22Rv1 (cell line): ENCODE measurements around the gene RDM1.
"Not testable (repeated sequence)": the region's sequence is repeated elsewhere in the genome, so short reads cannot be mapped to it uniquely, and the experiment has no call there.

Experiments
- H3K27ac ChIP-seq: fragments of 450-650 bp; 2 replicates; pipeline ENCODE4 v1.5.1; 2017
- ZFX ChIP-seq: fragments of 450-650 bp; IDR thresholded peaks from 2 replicates; pipeline ENCODE4 v1.6.1; 2017; ENCODE audit warnings: antibody characterized with exemption, borderline replicate concordance
- TF ChIP-seq, protein P1 (sequence below): fragments of 450-650 bp; IDR thresholded peaks from 2 replicates; pipeline ENCODE4 v1.5.1; 2017; ENCODE audit warnings: mild to moderate bottlenecking

RDM1 gene

DNA sequence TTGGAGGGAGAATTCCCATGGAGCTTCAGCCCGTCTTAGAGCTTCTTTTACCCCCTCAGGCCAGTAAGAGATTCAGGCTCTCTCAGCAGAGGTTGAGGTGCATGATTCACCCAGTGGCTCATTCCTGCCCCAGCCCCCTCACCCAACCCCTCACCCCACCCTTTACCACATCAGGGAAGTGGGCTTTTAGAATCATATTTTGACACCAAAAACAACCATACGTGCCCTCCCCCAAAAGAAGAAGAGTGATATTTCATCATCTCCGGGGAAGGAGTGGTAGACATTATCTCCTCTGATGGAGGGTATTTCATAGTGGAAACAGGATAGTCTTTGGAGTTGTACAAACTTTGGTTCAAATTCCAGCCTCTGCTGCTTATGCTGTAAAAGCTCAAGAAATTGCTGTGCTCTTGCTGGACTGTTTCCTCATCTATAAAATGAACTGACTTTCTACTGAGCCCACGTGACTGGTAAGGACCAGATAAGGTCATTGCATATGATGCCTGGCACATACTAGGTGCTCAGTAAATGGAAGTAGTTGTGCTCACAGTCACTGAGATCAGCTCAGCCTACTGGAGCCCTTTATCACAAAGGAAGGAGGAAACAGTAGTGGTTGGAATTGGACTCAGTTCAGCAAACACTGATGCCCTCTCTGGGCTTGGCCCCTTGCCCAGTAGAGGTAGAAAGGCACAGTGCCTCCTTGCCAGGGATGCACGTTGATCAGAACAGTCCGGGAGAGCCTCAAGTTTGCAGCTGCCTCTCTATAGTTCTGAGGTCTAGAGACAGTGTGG lies 32.1 kb downstream of the RDM1 start:
- no peak overlapping the region for H3K27ac ChIP-seq

DNA sequence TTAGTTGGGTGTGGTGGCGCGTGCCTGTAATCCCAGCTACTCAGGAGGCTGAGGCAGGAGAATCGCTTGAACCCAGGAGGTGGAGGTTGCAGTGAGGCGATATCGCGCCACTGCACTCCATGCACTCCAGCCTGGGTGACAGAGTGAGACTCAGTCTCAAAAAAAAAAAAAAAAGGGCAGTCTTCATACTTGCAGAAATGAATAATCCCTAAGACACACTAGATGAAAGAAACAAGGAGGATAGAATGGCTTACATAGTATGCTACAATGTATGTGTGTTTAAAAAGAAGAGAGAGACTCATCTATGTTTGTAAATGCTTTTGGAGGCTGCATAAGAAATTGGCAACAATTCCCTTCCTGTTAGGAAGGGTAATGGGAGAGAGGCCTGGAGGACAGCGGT lies 32.8 kb downstream of the RDM1 start:
- H3K27ac ChIP-seq: not testable (repeated sequence)

More for the DNA sequence above, 32.1 kb downstream of the RDM1 start:
- no peak for TF ChIP-seq ZFX
- TF ChIP-seq, protein P1, sequence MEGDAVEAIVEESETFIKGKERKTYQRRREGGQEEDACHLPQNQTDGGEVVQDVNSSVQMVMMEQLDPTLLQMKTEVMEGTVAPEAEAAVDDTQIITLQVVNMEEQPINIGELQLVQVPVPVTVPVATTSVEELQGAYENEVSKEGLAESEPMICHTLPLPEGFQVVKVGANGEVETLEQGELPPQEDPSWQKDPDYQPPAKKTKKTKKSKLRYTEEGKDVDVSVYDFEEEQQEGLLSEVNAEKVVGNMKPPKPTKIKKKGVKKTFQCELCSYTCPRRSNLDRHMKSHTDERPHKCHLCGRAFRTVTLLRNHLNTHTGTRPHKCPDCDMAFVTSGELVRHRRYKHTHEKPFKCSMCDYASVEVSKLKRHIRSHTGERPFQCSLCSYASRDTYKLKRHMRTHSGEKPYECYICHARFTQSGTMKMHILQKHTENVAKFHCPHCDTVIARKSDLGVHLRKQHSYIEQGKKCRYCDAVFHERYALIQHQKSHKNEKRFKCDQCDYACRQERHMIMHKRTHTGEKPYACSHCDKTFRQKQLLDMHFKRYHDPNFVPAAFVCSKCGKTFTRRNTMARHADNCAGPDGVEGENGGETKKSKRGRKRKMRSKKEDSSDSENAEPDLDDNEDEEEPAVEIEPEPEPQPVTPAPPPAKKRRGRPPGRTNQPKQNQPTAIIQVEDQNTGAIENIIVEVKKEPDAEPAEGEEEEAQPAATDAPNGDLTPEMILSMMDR: no peak

DNA sequence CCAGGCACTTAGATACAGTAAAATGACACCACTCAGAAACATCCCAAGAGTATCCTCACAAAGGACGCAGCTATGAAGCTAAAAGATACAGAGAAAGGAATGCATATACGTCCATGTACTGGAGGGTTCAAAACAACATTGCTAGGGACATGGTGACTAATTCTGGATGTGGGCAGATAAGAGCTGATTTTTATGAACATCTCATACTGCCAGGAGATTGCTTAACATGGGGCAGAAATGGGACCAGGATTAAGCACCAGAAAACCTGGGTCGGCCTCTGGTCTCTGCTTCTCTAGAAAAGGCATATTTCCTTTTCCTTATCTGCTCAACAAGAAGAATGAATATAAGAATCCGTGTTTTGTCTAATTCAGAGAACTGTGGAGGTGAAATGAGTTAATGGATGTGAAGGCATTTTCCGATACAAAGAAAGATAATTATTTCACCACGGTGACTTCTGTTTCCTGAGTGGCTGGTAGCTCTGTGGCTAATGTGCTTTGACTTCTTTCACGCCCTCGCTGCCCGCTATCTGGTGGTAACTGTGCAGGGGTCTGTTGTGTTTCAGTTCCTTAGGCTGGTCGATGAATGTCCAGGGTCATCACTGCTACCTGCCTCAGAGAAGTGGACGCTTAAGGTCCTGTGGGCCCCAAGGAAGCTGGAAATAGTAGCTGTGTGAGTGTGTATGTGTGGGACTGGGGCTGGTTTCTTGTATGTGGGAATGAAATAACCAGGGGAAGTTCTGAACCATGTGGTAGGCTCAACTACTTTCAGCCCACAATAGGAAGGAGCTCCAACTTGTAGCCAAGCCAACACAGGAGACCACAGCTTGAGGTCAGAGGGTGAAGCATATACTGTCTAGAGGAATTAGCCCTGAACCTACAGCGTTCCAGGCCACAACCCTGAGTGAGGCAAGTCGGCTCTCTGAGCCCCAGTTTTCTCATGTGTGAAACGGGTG lies 34.7 kb downstream of the RDM1 start:
- no peak for TF ChIP-seq ZFX
- TF ChIP-seq, protein P1: no peak
- H3K27ac ChIP-seq: no peak overlapping the region

DNA sequence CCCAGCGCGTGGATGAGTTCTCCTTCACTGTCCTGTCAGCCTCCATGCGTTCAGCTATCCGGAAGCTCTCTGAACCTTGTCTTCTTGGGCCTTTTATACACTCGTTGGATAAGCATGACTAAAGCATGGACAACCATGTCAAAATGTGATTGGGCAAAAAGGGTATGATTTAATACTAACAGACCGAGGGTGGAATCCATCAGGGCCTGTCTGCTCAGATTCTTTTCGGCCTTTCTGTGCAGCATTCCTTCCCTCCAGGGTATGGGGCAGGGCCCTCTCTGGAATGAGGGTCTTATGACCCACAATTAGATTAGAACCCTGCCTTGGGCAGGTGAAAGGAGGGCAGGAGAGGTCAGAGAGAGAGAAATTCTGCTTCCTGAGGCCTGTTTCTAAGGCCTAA lies 36.4 kb downstream of the RDM1 start:
- no peak overlapping the region for H3K27ac ChIP-seq
- TF ChIP-seq, protein P1: no peak
- TF ChIP-seq ZFX: no peak

DNA sequence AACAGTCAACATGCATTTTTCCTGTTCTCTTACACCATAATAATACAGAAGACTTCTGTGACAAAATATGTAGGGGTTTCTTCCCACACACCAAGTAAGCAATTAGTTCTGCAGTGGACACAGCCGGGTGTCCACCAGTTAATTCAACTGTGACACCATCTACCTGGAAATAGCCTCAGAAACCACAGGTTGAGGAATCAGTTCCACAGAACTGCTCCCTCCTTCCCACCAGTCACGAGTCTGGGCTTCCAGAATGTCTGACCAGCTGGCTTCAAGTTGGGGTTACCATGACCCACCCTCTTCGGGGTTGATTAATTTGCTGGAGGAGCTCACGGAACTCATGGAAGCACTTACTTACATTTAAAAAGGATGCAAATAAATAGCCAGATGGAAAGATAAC lies 36.8 kb downstream of the RDM1 start:
- TF ChIP-seq, protein P1: no peak
- TF ChIP-seq ZFX: no peak
- H3K27ac ChIP-seq: no peak overlapping the region

DNA sequence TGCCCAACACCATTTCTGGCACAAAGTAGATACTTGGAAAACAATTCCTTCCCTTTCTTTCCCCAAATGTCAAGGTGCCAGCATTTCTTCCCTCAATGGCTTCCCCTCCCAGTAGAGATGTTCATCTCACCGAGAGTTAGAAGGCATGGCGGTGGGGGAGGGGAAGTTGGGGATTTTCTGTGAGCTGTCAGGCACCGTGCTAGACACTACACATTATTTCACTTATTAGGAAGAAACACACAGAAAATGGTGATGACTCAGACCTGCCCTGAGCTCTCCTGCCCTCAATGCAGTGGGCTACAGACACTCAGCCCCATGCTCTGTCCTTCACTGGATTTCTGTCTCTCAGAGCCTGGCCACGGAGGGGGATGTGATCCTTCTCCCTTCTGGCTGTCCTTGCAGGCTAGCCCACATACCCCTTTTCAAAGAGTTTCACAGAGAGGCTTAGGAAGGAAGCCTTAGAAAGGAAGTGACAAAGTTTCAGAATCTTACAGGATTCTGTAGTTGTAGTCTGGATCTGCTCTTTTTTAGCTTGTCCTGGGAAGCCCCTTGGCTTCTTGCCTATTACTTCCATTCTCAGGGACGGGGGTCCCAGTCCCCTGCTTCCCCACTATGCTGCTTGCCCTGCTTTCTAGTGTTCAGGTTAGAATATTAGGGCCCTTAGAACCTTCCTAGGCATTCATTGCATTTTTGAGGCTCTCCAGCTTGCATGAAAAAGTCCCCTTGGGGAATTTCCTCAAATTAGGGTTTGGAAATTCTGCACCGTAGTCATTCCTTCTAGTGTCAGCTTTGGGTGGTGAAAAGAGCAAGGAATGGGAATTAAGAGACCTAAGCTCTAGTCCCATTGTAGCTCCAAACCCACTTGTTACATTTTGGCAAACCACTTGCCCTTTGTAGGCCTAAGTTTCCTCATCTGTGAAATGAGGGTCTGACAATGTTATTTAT lies 38.2 kb downstream of the RDM1 start:
- TF ChIP-seq, protein P1: no peak
- TF ChIP-seq ZFX: no peak
- no peak overlapping the region for H3K27ac ChIP-seq

DNA sequence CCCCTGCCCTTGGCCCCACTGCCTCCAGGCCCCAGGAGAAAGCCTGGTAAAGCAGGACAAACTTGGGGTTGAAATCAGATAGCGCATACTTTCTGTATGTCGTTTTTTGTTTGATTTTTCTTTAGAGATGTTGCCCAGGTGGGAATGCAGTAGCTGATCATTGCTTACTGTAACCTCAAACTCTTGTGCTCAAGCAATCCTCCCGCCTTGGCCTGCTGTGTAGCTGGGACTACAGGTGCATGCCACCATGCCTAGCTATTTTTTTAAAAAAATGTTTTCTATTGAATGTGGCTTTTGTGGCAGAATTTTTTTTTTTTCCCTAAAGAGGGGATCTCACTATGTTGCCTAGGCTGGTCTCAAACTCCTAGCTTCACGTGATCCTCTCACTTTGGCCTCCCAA lies 39.3 kb downstream of the RDM1 start:
- TF ChIP-seq ZFX: no peak
- TF ChIP-seq, protein P1: no peak
- no peak overlapping the region for H3K27ac ChIP-seq
